WTC11 (cell line): ENCODE data around the gene ELOVL5. TPM values are rescaled to one million over a fixed set of nuclear protein-coding genes. Genes with fewer than 3 reads are reported as not detected.

Source experiments
- ATAC-seq: fragments of 200-7000 bp; cut with Tn5 transposase; 2 replicates; pipeline ENCODE4 v1.10.0; 2021; ENCODE audit warnings: mild to moderate bottlenecking, moderate library complexity
- CTCF ChIA-PET: fragments of 300-600 bp; sonication (Branson Sonifier 250); formaldehyde crosslinking; loops from one replicate; lab custom pipeline; 2021; ENCODE audit warnings: antibody characterized with exemption; lab: Charles Lee
- POLR2A ChIA-PET: fragments of 350-600 bp; sonication (Branson Sonifier 250); formaldehyde crosslinking; loops from one replicate; lab custom pipeline; 2021; ENCODE audit warnings: antibody characterized with exemption; lab: Charles Lee
- DNase-seq: peaks from one replicate; pipeline ENCODE4 v3.0.0; 2021; ENCODE audit warnings: low spot score
- H3K27ac Mint-ChIP-seq: 2 replicates; pipeline ENCODE4 v1.8.0; 2021; ENCODE audit warnings: mixed read lengths
- H3K27me3 Mint-ChIP-seq: 2 replicates; pipeline ENCODE4 v1.8.0; 2021; ENCODE audit warnings: low read depth, mild to moderate bottlenecking, moderate library complexity, mixed read lengths
- H3K36me3 Mint-ChIP-seq: 2 replicates; pipeline ENCODE4 v1.8.0; 2021; ENCODE audit warnings: mixed read lengths
- H3K4me1 Mint-ChIP-seq: 2 replicates; pipeline ENCODE4 v1.8.0; 2022; ENCODE audit warnings: mixed read lengths
- H3K4me3 Mint-ChIP-seq: 2 replicates; pipeline ENCODE4 v1.8.0; 2021; ENCODE audit warnings: mild to moderate bottlenecking, moderate library complexity, mixed read lengths
- H3K9me3 Mint-ChIP-seq: 2 replicates; pipeline ENCODE4 v1.8.0; 2021; ENCODE audit warnings: mixed read lengths
- CBFB ChIP-seq: sonication (generic); formaldehyde crosslinking; IDR thresholded peaks from 2 replicates; pipeline ENCODE4 v1.8.1; 2022; ENCODE audit warnings: mild to moderate bottlenecking, low read depth, missing genetic modification reagents
- CDX4 ChIP-seq: fragments of 250-450 bp; sonication (Bioruptor Pico); IDR thresholded peaks from 2 replicates; pipeline ENCODE4 v1.9.0; 2021; ENCODE audit warnings: moderate library complexity, mild to moderate bottlenecking, inconsistent platforms, borderline replicate concordance
- CTCF ChIP-seq: fragments of 200-600 bp; IDR thresholded peaks from 2 replicates; pipeline ENCODE4 v1.8.0; 2022; ENCODE audit warnings: antibody characterized with exemption
- E2F4 ChIP-seq: sonication (generic); formaldehyde crosslinking; IDR thresholded peaks from 2 replicates; pipeline ENCODE4 v1.8.1; 2022; ENCODE audit warnings: low read depth, mild to moderate bottlenecking, moderate library complexity, missing genetic modification reagents, borderline replicate concordance
- ELF4 ChIP-seq: sonication (generic); formaldehyde crosslinking; IDR thresholded peaks from 2 replicates; pipeline ENCODE4 v1.8.1; 2022; ENCODE audit warnings: low read depth, mild to moderate bottlenecking, moderate library complexity, missing genetic modification reagents
- EMX1 ChIP-seq: fragments of 250-450 bp; sonication (Bioruptor Pico); IDR thresholded peaks from 2 replicates; pipeline ENCODE4 v1.8.0; 2021; ENCODE audit warnings: mild to moderate bottlenecking
- ESRRA ChIP-seq: sonication (generic); formaldehyde crosslinking; IDR thresholded peaks from 2 replicates; pipeline ENCODE4 v1.8.1; 2022; ENCODE audit warnings: mild to moderate bottlenecking, missing genetic modification reagents, borderline replicate concordance
- HMGXB4 ChIP-seq: sonication (generic); formaldehyde crosslinking; IDR thresholded peaks from 2 replicates; pipeline ENCODE4 v1.8.1; 2023; ENCODE audit warnings: mild to moderate bottlenecking, moderate library complexity, missing genetic modification reagents
- IRF2 ChIP-seq: sonication (generic); formaldehyde crosslinking; IDR thresholded peaks from 2 replicates; pipeline ENCODE4 v1.8.0; 2022; ENCODE audit warnings: low read depth, missing genetic modification reagents, borderline replicate concordance
- JUN ChIP-seq: sonication (generic); formaldehyde crosslinking; IDR thresholded peaks from 2 replicates; pipeline ENCODE4 v1.8.0; 2023; ENCODE audit warnings: mild to moderate bottlenecking, missing genetic modification reagents
- MYBL2 ChIP-seq: sonication (generic); formaldehyde crosslinking; IDR thresholded peaks from 2 replicates; pipeline ENCODE4 v1.8.1; 2023; ENCODE audit warnings: mild to moderate bottlenecking, moderate library complexity, missing genetic modification reagents
- NFE2L1 ChIP-seq: sonication (generic); formaldehyde crosslinking; IDR thresholded peaks from 2 replicates; pipeline ENCODE4 v1.8.1; 2023; ENCODE audit warnings: missing genetic modification reagents
- NR2C2 ChIP-seq: sonication (generic); formaldehyde crosslinking; IDR thresholded peaks from 2 replicates; pipeline ENCODE4 v1.8.0; 2022; ENCODE audit warnings: mild to moderate bottlenecking, missing genetic modification reagents
- PRDM15 ChIP-seq: sonication (generic); formaldehyde crosslinking; IDR thresholded peaks from 2 replicates; pipeline ENCODE4 v1.8.0; 2022; ENCODE audit warnings: missing genetic modification reagents
- ZMAT4 ChIP-seq: fragments of 250-450 bp; sonication (Bioruptor Pico); IDR thresholded peaks from 2 replicates; pipeline ENCODE4 v1.9.0; 2021; ENCODE audit warnings: mild to moderate bottlenecking
- ZNF138 ChIP-seq: sonication (generic); formaldehyde crosslinking; conservative IDR thresholded peaks from 2 replicates; pipeline ENCODE4 v1.8.1; 2022; ENCODE audit warnings: mild to moderate bottlenecking, moderate library complexity, missing genetic modification reagents
- ZNF263 ChIP-seq: sonication (generic); formaldehyde crosslinking; IDR thresholded peaks from 2 replicates; pipeline ENCODE4 v1.8.1; 2022; ENCODE audit warnings: low read depth, mild to moderate bottlenecking, moderate library complexity, missing genetic modification reagents
- ZNF396 ChIP-seq: fragments of 250-450 bp; sonication (Bioruptor Pico); IDR thresholded peaks from 2 replicates; pipeline ENCODE4 v1.8.0; 2021; ENCODE audit warnings: mild to moderate bottlenecking, moderate library complexity, borderline replicate concordance
- total RNA-seq: library from RNA; stranded (reverse); gene quantifications from 3 replicates; pipeline ENCODE4 v1.2.3, GENCODE V29; 2021
- TF ChIP-seq, protein P1 (sequence below): sonication (generic); formaldehyde crosslinking; IDR thresholded peaks from 2 replicates; pipeline ENCODE4 v1.8.0; 2022; ENCODE audit warnings: mild to moderate bottlenecking, missing genetic modification reagents
- TF ChIP-seq, protein P2 (sequence below): fragments of 250-450 bp; sonication (Bioruptor Pico); IDR thresholded peaks from 2 replicates; pipeline ENCODE4 v2.1.2; 2022; ENCODE audit warnings: mild to moderate bottlenecking, moderate library complexity
- TF ChIP-seq, protein P3 (sequence below): sonication (generic); formaldehyde crosslinking; IDR thresholded peaks from 2 replicates; pipeline ENCODE4 v1.8.1; 2022; ENCODE audit warnings: mild to moderate bottlenecking, moderate library complexity, missing genetic modification reagents
- TF ChIP-seq, protein P4 (sequence below): sonication (generic); formaldehyde crosslinking; IDR thresholded peaks from 2 replicates; pipeline ENCODE4 v1.8.1; 2022; ENCODE audit warnings: missing genetic modification reagents, borderline replicate concordance

Gene ELOVL5
- total RNA-seq, 1 experiment from 2014 or later, result 122 TPM

- TF ChIP-seq PRDM15 (no peak), CDX4 (CRISPR knock-in tag) (no peak), NFE2L1 (CRISPR knock-in tag) (no peak), ZNF396 (CRISPR knock-in tag) (no peak), CTCF (no peak)
- TF ChIP-seq, protein P1, sequence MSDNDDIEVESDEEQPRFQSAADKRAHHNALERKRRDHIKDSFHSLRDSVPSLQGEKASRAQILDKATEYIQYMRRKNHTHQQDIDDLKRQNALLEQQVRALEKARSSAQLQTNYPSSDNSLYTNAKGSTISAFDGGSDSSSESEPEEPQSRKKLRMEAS (CRISPR knock-in tag), result no peak
- TF ChIP-seq, protein P2, sequence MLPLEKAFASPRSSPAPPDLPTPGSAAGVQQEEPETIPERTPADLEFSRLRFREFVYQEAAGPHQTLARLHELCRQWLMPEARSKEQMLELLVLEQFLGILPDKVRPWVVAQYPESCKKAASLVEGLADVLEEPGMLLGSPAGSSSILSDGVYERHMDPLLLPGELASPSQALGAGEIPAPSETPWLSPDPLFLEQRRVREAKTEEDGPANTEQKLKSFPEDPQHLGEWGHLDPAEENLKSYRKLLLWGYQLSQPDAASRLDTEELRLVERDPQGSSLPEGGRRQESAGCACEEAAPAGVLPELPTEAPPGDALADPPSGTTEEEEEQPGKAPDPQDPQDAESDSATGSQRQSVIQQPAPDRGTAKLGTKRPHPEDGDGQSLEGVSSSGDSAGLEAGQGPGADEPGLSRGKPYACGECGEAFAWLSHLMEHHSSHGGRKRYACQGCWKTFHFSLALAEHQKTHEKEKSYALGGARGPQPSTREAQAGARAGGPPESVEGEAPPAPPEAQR, result no peak
- TF ChIP-seq, protein P3, sequence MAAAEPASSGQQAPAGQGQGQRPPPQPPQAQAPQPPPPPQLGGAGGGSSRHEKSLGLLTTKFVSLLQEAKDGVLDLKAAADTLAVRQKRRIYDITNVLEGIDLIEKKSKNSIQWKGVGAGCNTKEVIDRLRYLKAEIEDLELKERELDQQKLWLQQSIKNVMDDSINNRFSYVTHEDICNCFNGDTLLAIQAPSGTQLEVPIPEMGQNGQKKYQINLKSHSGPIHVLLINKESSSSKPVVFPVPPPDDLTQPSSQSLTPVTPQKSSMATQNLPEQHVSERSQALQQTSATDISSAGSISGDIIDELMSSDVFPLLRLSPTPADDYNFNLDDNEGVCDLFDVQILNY (CRISPR knock-in tag), result no peak
Observed at GRCh38 chr6:53236241-53236640, 112.5 kb downstream of the ELOVL5 start (continued).

DNA sequence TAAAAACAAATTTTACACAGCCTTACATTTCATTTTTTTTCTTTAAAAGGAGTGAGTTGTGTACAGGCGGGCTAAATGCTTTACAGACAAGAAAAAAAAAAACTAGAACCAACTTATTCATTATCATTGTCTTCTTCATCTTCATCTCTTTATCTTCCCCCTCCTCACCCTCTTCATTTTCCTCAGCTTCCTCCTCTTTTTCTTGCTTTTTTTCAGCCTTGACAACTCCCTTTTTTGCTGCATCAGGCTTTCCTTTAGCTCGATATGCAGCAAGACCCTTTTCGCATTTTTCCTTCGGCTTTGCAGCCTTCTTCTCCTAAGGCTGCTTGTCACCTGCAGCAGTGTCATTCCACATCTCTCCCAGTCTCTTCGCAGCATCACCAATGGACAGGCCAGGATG lies 113.2 kb downstream of the ELOVL5 start:
- H3K4me3 Mint-ChIP-seq, result no peak overlapping the region
- H3K27me3 Mint-ChIP-seq, result peaks cover 4% of the 10 kb centered on the region; the same call in 1 of the 2 replicates
- no peak for DNase-seq
- no peak overlapping the region for H3K27ac Mint-ChIP-seq
- ChIA-PET POLR2A (interaction anchor here (0.6 kb wide), 1 partner anchor 802 kb away, joined by 3 read pairs; no protein-coding TSS in a partner anchor), CTCF (interaction anchor here (0.6 kb wide), 1 partner anchor 21 kb away, joined by 3 read pairs; no protein-coding TSS in a partner anchor)
- no peak for ATAC-seq
- H3K36me3 Mint-ChIP-seq, result no peaks in the 10 kb centered on the region
- peaks cover 8% of the 10 kb centered on the region for H3K9me3 Mint-ChIP-seq
- H3K4me1 Mint-ChIP-seq, result no peaks in the 10 kb centered on the region
- no peak for TF ChIP-seq ELF4 (CRISPR knock-in tag)
- no peak for TF ChIP-seq ZNF263 (CRISPR knock-in tag)
- TF ChIP-seq, protein P4, sequence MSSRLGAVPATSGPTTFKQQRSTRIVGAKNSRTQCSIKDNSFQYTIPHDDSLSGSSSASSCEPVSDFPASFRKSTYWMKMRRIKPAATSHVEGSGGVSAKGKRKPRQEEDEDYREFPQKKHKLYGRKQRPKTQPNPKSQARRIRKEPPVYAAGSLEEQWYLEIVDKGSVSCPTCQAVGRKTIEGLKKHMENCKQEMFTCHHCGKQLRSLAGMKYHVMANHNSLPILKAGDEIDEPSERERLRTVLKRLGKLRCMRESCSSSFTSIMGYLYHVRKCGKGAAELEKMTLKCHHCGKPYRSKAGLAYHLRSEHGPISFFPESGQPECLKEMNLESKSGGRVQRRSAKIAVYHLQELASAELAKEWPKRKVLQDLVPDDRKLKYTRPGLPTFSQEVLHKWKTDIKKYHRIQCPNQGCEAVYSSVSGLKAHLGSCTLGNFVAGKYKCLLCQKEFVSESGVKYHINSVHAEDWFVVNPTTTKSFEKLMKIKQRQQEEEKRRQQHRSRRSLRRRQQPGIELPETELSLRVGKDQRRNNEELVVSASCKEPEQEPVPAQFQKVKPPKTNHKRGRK (CRISPR knock-in tag), result no peak
- TF ChIP-seq ZNF138, result no peak
- no peak for TF ChIP-seq JUN (CRISPR knock-in tag)
- no peak for TF ChIP-seq CBFB (CRISPR knock-in tag)
- no peak for TF ChIP-seq E2F4 (CRISPR knock-in tag)
- no peak for TF ChIP-seq EMX1
- no peak for TF ChIP-seq NR2C2 (CRISPR knock-in tag)
- no peak for TF ChIP-seq ZMAT4 (CRISPR knock-in tag)
- no peak for TF ChIP-seq HMGXB4 (CRISPR knock-in tag)
- TF ChIP-seq ESRRA (CRISPR knock-in tag), result no peak
- TF ChIP-seq IRF2, result no peak
- TF ChIP-seq, protein P1 (CRISPR knock-in tag), result no peak
- TF ChIP-seq MYBL2 (CRISPR knock-in tag), result no peak
